Measurements from ENCODE around the gene CLEC16A.

CLEC16A gene

GRCh38 chr16:11034481-11034931, 90.1 kb downstream of the CLEC16A start:
- POLR2A ChIA-PET: interaction anchor here (2.5 kb wide), 1 partner anchor 221 kb away, joined by 12 read pairs; the partner anchor contains the start of gene SOCS1

GRCh38 chr16:11035096-11035495, 90.7 kb downstream of the CLEC16A start:
- POLR2A ChIA-PET: interaction anchor here (2.5 kb wide), 1 partner anchor 221 kb away, joined by 12 read pairs; the partner anchor contains the start of gene SOCS1

More at GRCh38 chr16:11034481-11034931, 90.1 kb downstream of the CLEC16A start:
- no peak for TF ChIP-seq CTCF (IDR thresholded peaks at IDR 0.05; ENCODE audit: insufficient read depth, low read length, missing control alignments)
- DNase-seq (ENCODE audit: low read depth, low spot score): no peak
- no peak overlapping the region for H3K4me3 ChIP-seq (ENCODE audit: low read depth, low read length)
- CTCF ChIA-PET: interaction anchor here (0.9 to 2.3 kb wide), 3 partner anchors 9 to 222 kb away, joined by 3 to 12 read pairs (median 4); partner anchors contain the start of gene SOCS1

GRCh38 chr16:11036040-11036439, 91.7 kb downstream of the CLEC16A start:
- POLR2A ChIA-PET: no interaction called here
- H3K4me3 ChIP-seq (ENCODE audit: low read depth, low read length): no peak overlapping the region
- DNase-seq (ENCODE audit: low read depth, low spot score): no peak
- CTCF ChIA-PET: interaction anchor here (0.8 to 2.3 kb wide), 3 partner anchors 9 to 221 kb away, joined by 3 to 12 read pairs (median 9); partner anchors contain the start of gene SOCS1
- TF ChIP-seq CTCF (IDR thresholded peaks at IDR 0.05; ENCODE audit: insufficient read depth, low read length, missing control alignments): no peak

More at GRCh38 chr16:11035096-11035495, 90.7 kb downstream of the CLEC16A start:
- CTCF ChIA-PET: interaction anchor here (0.7 to 2.3 kb wide), 4 partner anchors 66 to 222 kb away, joined by 3 to 12 read pairs (median 4); partner anchors contain the start of gene SOCS1
- H3K4me3 ChIP-seq (ENCODE audit: low read depth, low read length): no peak overlapping the region
- TF ChIP-seq CTCF (IDR thresholded peaks at IDR 0.05; ENCODE audit: insufficient read depth, low read length, missing control alignments): no peak
- DNase-seq (ENCODE audit: low read depth, low spot score): no peak

GRCh38 chr16:11036868-11037410, 92.6 kb downstream of the CLEC16A start:
- CTCF ChIA-PET: interaction anchor here (2.0 to 2.3 kb wide), 2 partner anchors 8 to 220 kb away, joined by 9 to 12 read pairs; partner anchors contain the start of gene SOCS1
- POLR2A ChIA-PET: no interaction called here
- DNase-seq (ENCODE audit: low read depth, low spot score): no peak
- no peak overlapping the region for H3K4me3 ChIP-seq (ENCODE audit: low read depth, low read length)
- no peak for TF ChIP-seq CTCF (IDR thresholded peaks at IDR 0.05; ENCODE audit: insufficient read depth, low read length, missing control alignments)

- POLR2A ChIA-PET: no interaction called here
- TF ChIP-seq CTCF (IDR thresholded peaks at IDR 0.05; ENCODE audit: insufficient read depth, low read length, missing control alignments): no peak
- CTCF ChIA-PET: no interaction called here
- H3K4me3 ChIP-seq (ENCODE audit: low read depth, low read length): no peak overlapping the region
- no peak for DNase-seq (ENCODE audit: low read depth, low spot score)
Measured at GRCh38 chr16:11038305-11038704, 93.9 kb downstream of the CLEC16A start.

- no peak overlapping the region for H3K4me3 ChIP-seq (ENCODE audit: low read depth, low read length)
- CTCF ChIA-PET: no interaction called here
- DNase-seq (ENCODE audit: low read depth, low spot score): no peak
- POLR2A ChIA-PET: no interaction called here
- no peak for TF ChIP-seq CTCF (IDR thresholded peaks at IDR 0.05; ENCODE audit: insufficient read depth, low read length, missing control alignments)
Measured at GRCh38 chr16:11038777-11039176, 94.4 kb downstream of the CLEC16A start.
